NCI-H82 treated with DMSO at 0.1 percent for 48 hours (cell line): ENCODE data around the gene SKP1.
A peak's percentile ranks its signal among the peaks of the same experiment; 100 is the strongest.

Experiments
- DNase-seq: peaks from one replicate; lab custom pipeline; 2025; ENCODE audit not compliant: unreplicated experiment; lab: John Stamatoyannopoulos, UW

Gene SKP1

GRCh38 chr5:134113902-134114875, 62.6 kb downstream of the SKP1 start, which contains the start of gene TCF7:
TCF7 (plus strand) TSS chr5:134114681; CDS start chr5:134114907, 226 bp downstream.
- DNase-seq = peak; percentile 21

- DNase-seq = no peak
These were observed 63.3 kb downstream of the SKP1 start for GRCh38 chr5:134113363-134113889.

- no peak for DNase-seq
These were observed 63.9 kb downstream of the SKP1 start for GRCh38 chr5:134112726-134113362.

- DNase-seq = no peak
These were observed 64.8 kb downstream of the SKP1 start for GRCh38 chr5:134111741-134112647.

- DNase-seq = no peak
These were observed 66.4 kb downstream of the SKP1 start for GRCh38 chr5:134110382-134110781.

- DNase-seq = no peak
These were observed 69.0 kb downstream of the SKP1 start for GRCh38 chr5:134107779-134108178.

- no peak for DNase-seq
These were observed 69.6 kb downstream of the SKP1 start for GRCh38 chr5:134106991-134107701.

- DNase-seq = no peak
These were observed 72.6 kb downstream of the SKP1 start for GRCh38 chr5:134103998-134104654.

- DNase-seq = no peak
These were observed 73.4 kb downstream of the SKP1 start for GRCh38 chr5:134103397-134103796.

GRCh38 chr5:134101686-134102439, 74.9 kb downstream of the SKP1 start:
- DNase-seq = peak; percentile 14

- DNase-seq = no peak
These were observed 76.3 kb downstream of the SKP1 start for GRCh38 chr5:134100283-134101091.

GRCh38 chr5:134099939-134100282, 76.8 kb downstream of the SKP1 start:
- no peak for DNase-seq

GRCh38 chr5:134099288-134099872, 77.4 kb downstream of the SKP1 start:
- DNase-seq = no peak
